ENCODE measurements around the gene RCAN3.
A peak's percentile ranks its signal among the peaks of the same experiment; 100 is the strongest.

The RCAN3 gene

GRCh38 chr1:24551290-24551959, 48.8 kb downstream of the RCAN3 start:
- no peak for DNase-seq (ENCODE audit: low read depth)

GRCh38 chr1:24551960-24552571, 49.4 kb downstream of the RCAN3 start:
- no peak for DNase-seq (ENCODE audit: low read depth)

GRCh38 chr1:24553931-24554330, 51.3 kb downstream of the RCAN3 start:
- DNase-seq (ENCODE audit: low read depth): no peak

GRCh38 chr1:24554714-24555113, 52.1 kb downstream of the RCAN3 start:
- no peak for DNase-seq (ENCODE audit: low read depth)

- peak; percentile 42 for DNase-seq (ENCODE audit: low read depth)
These were observed 53.2 kb downstream of the RCAN3 start, which contains the start of gene NCMAP for GRCh38 chr1:24555591-24556413. NCMAP (plus strand) TSS chr1:24556087; CDS start chr1:24595431, 39,344 bp downstream.

DNA sequence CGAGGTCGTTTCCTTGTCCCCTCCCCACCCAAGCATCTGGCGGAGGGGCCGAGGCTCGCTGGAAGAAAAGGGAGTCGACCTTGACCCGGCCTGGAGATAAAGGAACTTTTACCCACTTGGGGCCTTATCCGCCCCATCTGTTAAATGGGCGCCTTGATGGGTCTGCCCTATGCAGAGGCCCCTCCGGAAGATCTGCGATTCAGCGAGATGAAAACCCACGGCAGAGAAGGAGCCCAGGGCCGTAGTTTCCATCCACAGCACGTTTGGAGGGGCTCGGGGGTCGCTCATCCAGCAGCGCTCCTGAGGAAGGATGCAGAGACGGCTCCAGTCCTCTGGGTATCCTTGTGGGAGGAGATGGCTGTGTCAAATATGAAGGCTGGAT, 53.8 kb downstream of the RCAN3 start:
- no peak for DNase-seq (ENCODE audit: low read depth)

DNA sequence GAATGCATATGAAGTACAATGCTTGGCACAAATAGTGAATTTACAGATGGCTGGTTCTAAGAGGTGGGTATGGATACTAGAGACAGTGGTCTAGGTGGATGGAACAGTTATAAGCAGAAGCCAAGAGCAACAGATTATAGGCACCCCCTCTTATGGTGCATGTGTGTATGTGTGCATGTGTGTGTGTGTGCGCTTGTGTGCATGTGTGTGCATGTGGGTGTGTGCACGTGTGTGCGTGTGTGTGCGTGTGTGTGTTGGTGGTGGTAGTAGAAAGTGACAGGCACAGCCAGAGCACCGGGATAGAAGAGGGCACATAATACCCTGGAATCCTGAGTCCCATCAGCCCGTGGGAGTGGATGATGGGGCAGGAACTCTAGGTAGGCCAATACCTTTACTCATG, 54.6 kb downstream of the RCAN3 start:
- DNase-seq (ENCODE audit: low read depth): no peak

- no peak for DNase-seq (ENCODE audit: low read depth)
These were observed 55.1 kb downstream of the RCAN3 start for GRCh38 chr1:24557711-24558131.

DNA sequence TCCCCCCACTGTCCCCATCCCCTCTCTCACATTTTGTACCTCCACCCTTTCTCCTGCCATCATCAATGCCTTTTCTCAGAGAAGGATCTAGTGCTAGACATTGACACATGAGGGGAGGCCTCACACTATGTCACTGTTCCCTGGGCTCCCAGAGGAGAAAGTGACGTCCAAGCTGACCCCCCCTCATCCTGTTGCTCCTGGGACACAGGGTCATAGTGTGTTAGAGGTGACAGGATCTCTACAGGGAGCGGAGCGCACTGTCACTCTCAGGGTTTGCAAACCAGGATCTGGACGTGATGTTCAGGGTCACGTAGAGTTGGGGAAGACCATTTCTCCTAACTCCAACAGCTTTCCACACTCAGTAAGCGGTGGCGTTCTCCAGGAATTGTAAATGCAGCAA, 55.8 kb downstream of the RCAN3 start:
- no peak for DNase-seq (ENCODE audit: low read depth)

DNA sequence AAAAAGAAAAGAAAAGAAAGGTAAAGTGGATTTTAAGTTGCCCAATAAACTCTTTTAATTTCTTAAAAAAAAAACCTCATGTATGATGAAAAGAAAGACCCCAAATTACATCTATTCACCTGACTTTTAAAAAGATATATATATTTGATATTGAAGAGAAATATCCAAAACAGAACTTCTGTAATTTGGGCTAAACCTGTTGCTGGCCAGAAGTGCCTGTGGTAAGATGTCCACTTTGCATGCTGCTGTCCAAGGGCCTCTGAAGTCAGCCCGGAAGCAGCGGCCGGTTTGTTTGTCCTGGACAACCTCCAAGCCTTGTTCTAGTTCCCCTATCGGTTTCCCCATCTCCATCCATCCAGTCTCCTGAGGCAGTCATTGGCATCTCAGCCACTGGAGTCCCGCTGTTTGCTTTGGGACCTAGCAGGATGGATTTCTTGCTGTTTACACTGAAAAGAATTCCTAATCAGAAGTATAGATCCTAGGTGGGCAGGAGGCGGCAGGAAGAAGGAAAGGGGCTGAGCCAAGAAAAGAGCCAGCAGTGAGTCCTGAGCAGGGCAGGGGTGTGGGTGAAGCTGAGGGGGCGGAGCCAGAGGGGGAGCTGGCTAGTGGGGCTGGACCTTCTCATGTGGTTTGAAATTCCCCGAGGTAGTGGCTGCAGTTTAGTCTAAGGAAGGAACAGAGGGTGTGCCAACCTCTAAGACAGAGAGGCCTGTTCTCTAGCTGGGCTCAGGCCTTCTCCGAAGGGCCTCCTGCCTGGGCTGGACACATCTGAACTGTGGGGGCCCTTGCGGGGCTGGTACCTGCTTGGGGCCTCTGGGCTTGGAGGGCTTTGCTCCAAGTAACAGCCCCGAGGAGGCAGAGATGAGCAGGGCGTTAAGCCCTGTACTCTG, 56.5 kb downstream of the RCAN3 start:
- DNase-seq (ENCODE audit: low read depth): no peak

- no peak for DNase-seq (ENCODE audit: low read depth)
These were observed 57.7 kb downstream of the RCAN3 start for GRCh38 chr1:24560361-24560760.

- DNase-seq (ENCODE audit: low read depth): no peak
These were observed 60.0 kb downstream of the RCAN3 start for GRCh38 chr1:24562625-24563024.

GRCh38 chr1:24564695-24565094, 62.1 kb downstream of the RCAN3 start:
- no peak for DNase-seq (ENCODE audit: low read depth)

DNA sequence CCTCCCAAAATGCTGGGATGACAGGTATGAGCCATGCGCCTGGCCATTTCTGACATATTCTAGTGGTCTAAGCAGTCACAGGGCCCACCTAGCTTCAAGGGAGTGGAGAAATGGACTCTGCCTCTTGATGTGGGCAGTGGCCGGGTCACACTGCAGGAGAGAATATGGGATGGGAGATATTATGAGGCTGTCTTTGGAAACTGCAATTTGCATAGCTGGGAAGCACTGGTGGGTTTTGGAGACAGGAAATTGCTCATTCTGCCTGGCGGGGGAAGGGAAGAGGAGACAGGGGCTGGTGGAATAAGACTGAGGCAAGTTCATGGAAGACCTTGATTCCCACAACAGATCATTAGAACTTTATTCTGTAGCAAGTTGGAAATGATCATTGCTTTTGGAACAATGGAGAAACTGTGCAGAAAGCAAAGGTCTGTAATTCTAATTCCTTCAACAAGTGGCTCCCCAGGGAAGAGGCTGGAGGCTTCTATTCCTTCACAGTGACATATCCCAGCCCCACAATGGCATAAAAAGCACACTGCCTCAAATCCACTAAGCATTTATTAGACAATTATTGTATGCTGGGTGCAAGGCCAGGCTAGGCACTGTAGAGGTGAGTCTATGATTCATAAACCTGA, 63.7 kb downstream of the RCAN3 start:
- no peak for DNase-seq (ENCODE audit: low read depth)

GRCh38 chr1:24567792-24568388, 65.3 kb downstream of the RCAN3 start:
- DNase-seq (ENCODE audit: low read depth): no peak

DNA sequence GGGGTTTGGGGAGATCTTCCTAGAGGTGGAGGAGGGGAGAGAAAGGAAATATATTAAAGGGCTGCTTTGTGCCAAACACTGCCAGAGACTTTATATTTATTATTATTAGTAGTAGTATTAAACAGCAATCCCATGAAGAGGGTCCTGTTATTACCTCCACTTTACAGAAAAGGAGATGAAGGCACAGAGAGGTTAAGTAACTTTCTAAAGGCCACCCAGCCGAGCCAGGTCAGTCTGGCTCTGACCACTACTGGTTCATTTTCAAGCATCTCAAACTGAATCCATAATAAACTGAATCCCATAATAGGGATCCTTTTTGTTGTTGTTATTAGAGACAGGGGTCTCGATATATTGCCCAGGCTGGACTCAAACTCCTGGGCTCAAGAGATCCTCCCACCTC, 65.8 kb downstream of the RCAN3 start:
- DNase-seq (ENCODE audit: low read depth): no peak

DNA sequence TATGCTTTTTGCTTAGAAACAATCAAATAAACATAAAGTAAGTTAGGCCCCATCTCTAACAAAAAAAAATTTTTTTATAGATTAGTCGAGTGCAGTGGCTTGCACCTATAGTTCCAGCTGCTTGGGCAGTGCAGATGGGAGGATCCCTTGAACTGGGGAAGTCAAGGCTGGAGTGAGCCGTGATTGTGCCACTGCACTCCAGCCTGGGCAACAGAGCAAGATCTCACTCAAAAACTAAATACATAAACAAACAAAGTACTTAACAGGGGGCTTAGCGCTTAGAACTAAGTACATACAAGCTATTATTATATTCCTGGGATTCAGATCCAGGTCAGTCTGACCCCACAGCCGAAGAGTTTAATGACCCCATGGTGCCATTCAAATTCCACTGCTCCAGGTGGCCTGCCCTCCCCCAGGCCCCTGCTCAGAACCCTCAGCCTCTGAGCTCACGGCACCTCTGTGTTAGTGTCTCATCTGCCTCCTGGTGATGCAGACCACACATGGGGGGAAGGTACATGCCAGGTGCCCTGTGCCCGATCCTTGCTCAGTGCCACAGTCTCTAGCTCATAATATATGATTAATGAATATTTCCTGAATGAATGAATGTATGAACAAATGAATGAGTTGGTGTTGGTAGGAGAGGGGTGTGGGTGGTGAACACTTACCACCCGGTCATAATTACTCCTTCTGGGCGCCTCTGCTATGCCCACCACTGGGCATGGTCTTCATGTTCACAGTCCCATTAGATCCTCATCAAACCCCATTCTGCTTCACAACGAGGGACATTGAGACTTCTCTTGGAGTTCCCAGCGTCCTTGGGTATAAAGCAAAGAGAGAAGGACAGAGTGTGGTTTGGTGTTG, 67.9 kb downstream of the RCAN3 start:
- no peak for DNase-seq (ENCODE audit: low read depth)

- DNase-seq (ENCODE audit: low read depth): no peak
These were observed 69.7 kb downstream of the RCAN3 start for GRCh38 chr1:24572301-24572700.

DNA sequence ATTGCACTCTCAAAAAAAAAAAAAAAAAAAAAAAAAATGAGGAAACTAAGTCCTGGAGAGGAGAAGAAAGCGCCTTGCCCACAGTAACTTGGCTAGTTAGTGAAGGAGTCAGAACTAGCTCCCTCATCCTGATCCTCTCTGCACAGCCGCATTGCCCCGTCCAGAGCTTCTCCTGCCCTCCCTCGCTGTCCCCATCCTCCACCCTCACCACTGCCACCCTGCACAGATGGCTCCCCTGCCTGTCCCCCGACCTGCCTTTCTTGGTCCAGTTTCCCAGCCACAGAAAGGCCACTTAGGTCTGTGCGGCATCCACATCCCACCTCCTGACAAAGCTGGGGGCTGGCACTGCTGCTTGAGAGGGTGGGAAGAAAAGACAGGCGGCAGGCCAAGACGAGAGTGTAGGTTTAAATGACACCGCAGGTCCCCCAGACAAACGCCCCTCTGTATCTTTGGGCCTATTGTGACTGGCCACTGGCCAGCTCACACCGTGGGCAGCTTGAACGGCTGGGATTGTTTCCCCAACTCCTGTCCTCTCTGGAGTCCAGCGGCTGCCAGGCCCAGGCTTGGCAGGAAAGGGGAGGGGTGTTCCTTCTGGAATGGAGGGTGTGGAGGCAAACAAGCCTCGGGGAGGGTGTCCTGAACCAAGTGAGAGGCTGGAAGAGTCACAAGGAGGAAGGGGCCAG, 73.4 kb downstream of the RCAN3 start:
- DNase-seq (ENCODE audit: low read depth): no peak

GRCh38 chr1:24578846-24579245, 76.2 kb downstream of the RCAN3 start:
- DNase-seq (ENCODE audit: low read depth): no peak

Data from stimulated activated CD8-positive, alpha-beta memory T cell treated with anti-CD3 and anti-CD28 coated beads, Interleukin-12 subunit alpha, Interleukin-12 subunit beta, amount 100 ng/mL, for 4 hours (primary cell).